MV-4-11 (cell line): Measurements from ENCODE around the gene KRT28.

ENCODE experiments used
- DNase-seq: peaks from one replicate; lab custom pipeline; 2025; lab: John Stamatoyannopoulos, UW

KRT28 gene

GRCh38 chr17:40799859-40800258 is at the start of gene KRT28:
Gene KRT28, minus strand, starts transcription at chr17:40799959. Its CDS starts 66 bp downstream, at chr17:40799893.
- no peak for DNase-seq

- DNase-seq: no peak
Observed at GRCh38 chr17:40848583-40849235, 49.0 kb upstream of the KRT28 start.

- no peak for DNase-seq
Observed at GRCh38 chr17:40846515-40847144, 46.9 kb upstream of the KRT28 start.

GRCh38 chr17:40844671-40845107 is 44.9 kb upstream of the KRT28 start:
- no peak for DNase-seq

- no peak for DNase-seq
Observed at GRCh38 chr17:40843242-40843641, 43.5 kb upstream of the KRT28 start.

GRCh38 chr17:40841246-40841645 is 41.5 kb upstream of the KRT28 start:
- no peak for DNase-seq

- DNase-seq: no peak
Observed at GRCh38 chr17:40839194-40839593, 39.4 kb upstream of the KRT28 start.

GRCh38 chr17:40836020-40836419 is 36.3 kb upstream of the KRT28 start:
- DNase-seq: no peak

- DNase-seq: no peak
Observed at GRCh38 chr17:40833882-40834281, 34.1 kb upstream of the KRT28 start.

- no peak for DNase-seq
Observed at GRCh38 chr17:40832840-40833239, 33.1 kb upstream of the KRT28 start.

GRCh38 chr17:40830085-40830776 is 30.5 kb upstream of the KRT28 start:
- no peak for DNase-seq

- no peak for DNase-seq
Observed at GRCh38 chr17:40828454-40829044, 28.8 kb upstream of the KRT28 start.

- peak; percentile 63 for DNase-seq
Observed at GRCh38 chr17:40827746-40828453, 28.1 kb upstream of the KRT28 start.

GRCh38 chr17:40825599-40825998 is 25.8 kb upstream of the KRT28 start:
- no peak for DNase-seq

- DNase-seq: no peak
Observed at GRCh38 chr17:40824015-40824832, 24.5 kb upstream of the KRT28 start.

- DNase-seq: no peak
Observed at GRCh38 chr17:40822132-40822812, 22.5 kb upstream of the KRT28 start, which contains the start of gene KRT10. Gene KRT10, minus strand, starts transcription at chr17:40822614. Its CDS starts 29 bp downstream, at chr17:40822585.

- DNase-seq: no peak
Observed at GRCh38 chr17:40821536-40821935, 21.8 kb upstream of the KRT28 start.

- peak; percentile 79 for DNase-seq
Observed at GRCh38 chr17:40820228-40820838, 20.6 kb upstream of the KRT28 start.

- DNase-seq: no peak
Observed at GRCh38 chr17:40819528-40820125, 19.9 kb upstream of the KRT28 start.
